Measurements from ENCODE around the gene GLS2. TPM values are rescaled to one million over a fixed set of nuclear protein-coding genes. Genes with fewer than 3 reads are reported as not detected.

The GLS2 gene
- total and polyA plus RNA-seq, 9 donors, result 0.87 to 4.4 (median 1.7) TPM

DNA sequence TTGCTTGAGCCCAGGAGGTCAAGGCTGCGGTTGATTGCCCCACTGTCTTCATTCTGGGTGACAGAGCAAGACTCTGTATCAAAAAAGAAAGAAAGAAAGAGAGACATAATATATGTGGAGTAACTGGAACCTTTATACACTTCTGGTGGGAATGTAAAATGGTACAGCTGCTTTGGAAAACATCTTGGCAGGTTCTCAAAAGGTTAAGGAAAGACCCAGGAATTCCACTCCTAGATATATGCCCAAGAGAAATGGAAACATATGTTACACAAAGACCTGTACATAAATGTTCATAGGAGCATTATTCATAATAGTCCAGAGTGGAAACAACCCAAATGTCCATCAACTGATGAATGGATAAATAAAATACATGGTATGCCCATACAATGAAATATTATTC is 40.9 kb upstream of the GLS2 start:
- TF ChIP-seq EP300 (IDR thresholded peaks at IDR 0.05) (no peak), CTCF (IDR thresholded peaks at IDR 0.05) (no peak), POLR2A (IDR thresholded peaks at IDR 0.05) (no peak)

GRCh38 chr12:56522411-56523193 is 34.6 kb upstream of the GLS2 start:
- Histone ChIP-seq H3K4me3 (peak overlapping the region; percentile 50), H3K27ac (peak overlapping the region; percentile 26 to 84), H3K9me3 (no peaks in the 10 kb centered on the region), H3K27me3 (no peaks in the 10 kb centered on the region), H3K36me3 (no peaks in the 10 kb centered on the region), H3K4me1 (ENCODE audit: insufficient read depth) (peaks cover 6% of the 10 kb centered on the region)
- no peak for TF ChIP-seq POLR2A (IDR thresholded peaks at IDR 0.05)
- TF ChIP-seq EP300 (IDR thresholded peaks at IDR 0.05), result no peak
- TF ChIP-seq CTCF (IDR thresholded peaks at IDR 0.05), result no peak
- intact Hi-C loops (cut with DNase I), result loop anchor here in 1 of 4 donors (5.0 kb wide), 1 partner anchor 110 kb away; the partner anchor contains the start of gene BAZ2A
- 1 to 3% (median 2%) methylated on average over 4 of the region's 4 CpGs for WGBS, 3 donors
- no peak for DNase-seq

More for the DNA sequence above, 40.9 kb upstream of the GLS2 start:
- DNase-seq, result no peak
- H3K27ac ChIP-seq, result no peak overlapping the region
- no peaks in the 10 kb centered on the region for H3K9me3 ChIP-seq
- H3K27me3 ChIP-seq, result no peaks in the 10 kb centered on the region
- H3K4me1 ChIP-seq (ENCODE audit: insufficient read depth), result peaks cover 6% of the 10 kb centered on the region
- WGBS, 3 donors, result 75 to 83% (median 83%) methylated on average over 1 of the region's 1 CpG
- H3K36me3 ChIP-seq, result no peaks in the 10 kb centered on the region
- intact Hi-C loops (cut with DNase I), result no loop called here
- no peak overlapping the region for H3K4me3 ChIP-seq

GRCh38 chr12:56521590-56522371 is 33.8 kb upstream of the GLS2 start, which contains the start of gene RBMS2:
Gene RBMS2, plus strand, starts transcription at chr12:56521820. Its CDS starts 204 bp downstream, at chr12:56522024.
- peak; percentile 81 to 92 (median 84) for DNase-seq
- TF ChIP-seq CTCF (IDR thresholded peaks at IDR 0.05), result no peak
- peak; percentile 15 for TF ChIP-seq POLR2A (IDR thresholded peaks at IDR 0.05)
- H3K27me3 ChIP-seq, result no peaks in the 10 kb centered on the region
- intact Hi-C loops (cut with DNase I), result loop anchor here in 1 of 4 donors (5.0 kb wide), 1 partner anchor 111 kb away; the partner anchor contains the start of gene BAZ2A
- H3K9me3 ChIP-seq, result no peaks in the 10 kb centered on the region
- H3K4me1 ChIP-seq (ENCODE audit: insufficient read depth), result peaks cover 5% of the 10 kb centered on the region
- peak within 1 kb of the TSS; percentile 54 to 84 for H3K27ac ChIP-seq
- peak within 1 kb of the TSS; percentile 50 for H3K4me3 ChIP-seq
- no peaks in the 10 kb centered on the region for H3K36me3 ChIP-seq
- WGBS, 3 donors, result 0 to 1% (median 1%) methylated on average over 15 of the region's 15 CpGs

DNA sequence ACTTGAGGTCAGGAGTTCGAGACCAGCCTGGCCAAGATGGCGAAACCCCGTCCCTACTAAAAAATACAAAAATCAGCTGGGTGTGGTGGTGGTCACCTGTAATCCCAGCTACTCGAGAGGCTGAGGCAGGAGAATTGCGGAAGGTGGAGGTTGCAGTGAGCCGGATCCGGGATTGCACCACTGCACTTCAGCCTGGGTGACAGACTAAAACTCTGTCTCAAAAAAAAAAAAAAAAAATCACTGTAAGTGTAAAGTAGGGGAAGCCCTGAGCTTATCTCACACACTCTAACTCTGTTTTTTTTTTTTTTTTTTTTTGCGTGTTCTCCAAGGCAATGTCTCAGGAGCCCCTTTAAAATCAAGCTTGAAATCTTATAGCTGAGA is 33.2 kb upstream of the GLS2 start:
- Histone ChIP-seq H3K27ac (peak overlapping the region; percentile 54 to 84), H3K4me1 (ENCODE audit: insufficient read depth) (peaks cover 3% of the 10 kb centered on the region), H3K4me3 (peak overlapping the region; percentile 50), H3K27me3 (no peaks in the 10 kb centered on the region), H3K9me3 (no peaks in the 10 kb centered on the region), H3K36me3 (no peaks in the 10 kb centered on the region)
- intact Hi-C loops (cut with DNase I), result loop anchor here in 1 of 4 donors (5.0 kb wide), 1 partner anchor 111 kb away; the partner anchor contains the start of gene BAZ2A
- DNase-seq, result peak in 1 of 5 donors; percentile 41
- WGBS, 3 donors, result 25 to 28% (median 27%) methylated on average over 8 of the region's 8 CpGs
- no peak for TF ChIP-seq CTCF (IDR thresholded peaks at IDR 0.05)
- TF ChIP-seq EP300 (IDR thresholded peaks at IDR 0.05), result no peak
- no peak for TF ChIP-seq POLR2A (IDR thresholded peaks at IDR 0.05)

Measured in ovary (tissue), 9 donors.